ENCODE results near the gene MS4A12. TPM values are rescaled to one million over a fixed set of nuclear protein-coding genes. Genes with fewer than 3 reads are reported as not detected.
"Not testable (repeated sequence)": the region's sequence is repeated elsewhere in the genome, so short reads cannot be mapped to it uniquely, and the experiment has no call there.

Gene MS4A12
- total RNA-seq, 3 donors from 2014 or later: 3.9 TPM; not detected in 2

DNA sequence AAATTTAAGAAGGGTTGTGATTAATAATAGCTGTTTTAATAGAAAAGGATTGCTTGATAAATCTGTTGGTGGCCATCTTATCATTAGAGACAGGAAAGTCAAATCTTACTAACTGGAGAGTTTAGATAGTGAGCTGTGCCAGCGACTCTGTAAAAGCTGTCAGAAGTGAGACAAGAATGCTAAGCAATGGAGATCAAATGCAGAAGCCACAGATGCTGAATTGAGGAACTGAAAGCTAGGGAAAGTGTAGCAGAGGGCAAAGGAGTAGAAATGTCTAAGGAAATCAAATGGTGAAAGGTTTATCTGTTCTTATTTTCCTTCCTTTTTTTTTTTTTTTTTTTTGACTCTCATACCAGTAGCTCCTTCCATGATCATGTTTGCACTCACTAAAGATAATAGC is 36.4 kb downstream of the MS4A12 start:
- intact Hi-C loops (cut with DNase I; ENCODE audit: low total_unique reads): no loop called here
- H3K36me3 ChIP-seq: no peaks in the 10 kb centered on the region
- no peak overlapping the region for H3K4me3 ChIP-seq
- DNase-seq (ENCODE audit: low spot score in 2 of 2): no peak
- H3K27ac ChIP-seq: no peak overlapping the region
- no peaks in the 10 kb centered on the region for H3K9me3 ChIP-seq
- H3K27me3 ChIP-seq: no peaks in the 10 kb centered on the region
- no peaks in the 10 kb centered on the region for H3K4me1 ChIP-seq
- TF ChIP-seq, protein P1, sequence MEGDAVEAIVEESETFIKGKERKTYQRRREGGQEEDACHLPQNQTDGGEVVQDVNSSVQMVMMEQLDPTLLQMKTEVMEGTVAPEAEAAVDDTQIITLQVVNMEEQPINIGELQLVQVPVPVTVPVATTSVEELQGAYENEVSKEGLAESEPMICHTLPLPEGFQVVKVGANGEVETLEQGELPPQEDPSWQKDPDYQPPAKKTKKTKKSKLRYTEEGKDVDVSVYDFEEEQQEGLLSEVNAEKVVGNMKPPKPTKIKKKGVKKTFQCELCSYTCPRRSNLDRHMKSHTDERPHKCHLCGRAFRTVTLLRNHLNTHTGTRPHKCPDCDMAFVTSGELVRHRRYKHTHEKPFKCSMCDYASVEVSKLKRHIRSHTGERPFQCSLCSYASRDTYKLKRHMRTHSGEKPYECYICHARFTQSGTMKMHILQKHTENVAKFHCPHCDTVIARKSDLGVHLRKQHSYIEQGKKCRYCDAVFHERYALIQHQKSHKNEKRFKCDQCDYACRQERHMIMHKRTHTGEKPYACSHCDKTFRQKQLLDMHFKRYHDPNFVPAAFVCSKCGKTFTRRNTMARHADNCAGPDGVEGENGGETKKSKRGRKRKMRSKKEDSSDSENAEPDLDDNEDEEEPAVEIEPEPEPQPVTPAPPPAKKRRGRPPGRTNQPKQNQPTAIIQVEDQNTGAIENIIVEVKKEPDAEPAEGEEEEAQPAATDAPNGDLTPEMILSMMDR (IDR thresholded peaks at IDR 0.05): no peak
- TF ChIP-seq POLR2A (IDR thresholded peaks at IDR 0.05) (no peak), POLR2AphosphoS5 (IDR thresholded peaks at IDR 0.05) (no peak)

DNA sequence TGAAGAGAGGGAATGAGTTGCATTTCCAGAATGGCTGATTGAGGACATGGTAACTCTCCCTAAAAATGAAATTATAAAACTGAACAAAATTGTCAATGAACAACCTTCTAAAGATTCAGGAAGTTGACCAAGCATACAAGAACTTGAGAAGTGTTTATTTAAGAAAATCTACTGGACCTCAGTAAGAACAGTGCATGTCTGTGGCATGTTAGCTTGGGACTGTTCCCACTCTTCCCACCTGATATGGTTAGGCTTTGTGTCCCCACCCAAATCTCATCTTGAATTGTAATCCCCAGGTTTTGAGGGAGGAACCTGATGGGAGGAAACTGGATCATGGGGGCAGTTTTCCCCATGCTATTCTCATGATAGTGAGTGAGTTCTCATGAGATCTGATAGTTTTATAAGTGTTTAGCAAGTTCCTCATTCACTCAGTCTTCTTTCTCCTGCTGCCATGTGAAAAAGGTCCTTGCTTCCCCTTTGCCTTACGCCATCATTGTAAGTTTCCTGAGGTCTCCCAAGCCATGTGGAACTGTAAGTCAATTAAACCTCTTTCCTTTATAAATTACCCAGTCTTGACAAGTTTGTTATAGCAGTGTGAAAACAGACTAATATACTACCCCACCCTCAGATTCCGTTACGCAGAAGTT is 38.0 kb downstream of the MS4A12 start:
- intact Hi-C loops (cut with DNase I; ENCODE audit: low total_unique reads): no loop called here
- H3K9me3 ChIP-seq: no peaks in the 10 kb centered on the region
- H3K27ac ChIP-seq: no peak overlapping the region

DNA sequence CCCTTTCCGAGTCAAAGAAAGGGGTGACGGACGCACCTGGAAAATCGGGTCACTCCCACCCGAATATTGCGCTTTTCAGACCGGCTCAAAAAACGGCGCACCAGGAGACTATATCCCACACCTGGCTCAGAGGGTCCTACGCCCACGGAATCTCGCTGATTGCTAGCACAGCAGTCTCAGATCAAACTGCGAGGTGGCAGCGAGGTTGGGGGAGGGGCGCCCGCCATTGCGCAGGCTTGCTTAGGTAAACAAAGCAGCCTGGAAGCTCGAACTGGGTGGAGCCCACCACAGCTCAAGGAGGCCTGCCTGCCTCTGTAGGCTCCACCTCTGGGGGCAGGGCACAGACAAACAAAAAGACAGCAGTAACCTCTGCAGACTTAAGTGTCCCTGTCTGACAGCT is 39.8 kb downstream of the MS4A12 start:
- H3K27ac ChIP-seq; H3K4me1 ChIP-seq; H3K36me3 ChIP-seq; H3K9me3 ChIP-seq; H3K4me3 ChIP-seq; intact Hi-C loops (cut with DNase I; ENCODE audit: low total_unique reads); DNase-seq (ENCODE audit: low spot score in 2 of 2); H3K27me3 ChIP-seq: not testable (repeated sequence)

More for the DNA sequence above, 38.0 kb downstream of the MS4A12 start:
- TF ChIP-seq POLR2AphosphoS5 (IDR thresholded peaks at IDR 0.05) (no peak), POLR2A (IDR thresholded peaks at IDR 0.05) (no peak)
- TF ChIP-seq, protein P1 (IDR thresholded peaks at IDR 0.05): no peak
- Histone ChIP-seq H3K27me3 (no peaks in the 10 kb centered on the region), H3K4me3 (no peak overlapping the region), H3K36me3 (no peaks in the 10 kb centered on the region), H3K4me1 (no peaks in the 10 kb centered on the region)
- no peak for DNase-seq (ENCODE audit: low spot score in 2 of 2)

DNA sequence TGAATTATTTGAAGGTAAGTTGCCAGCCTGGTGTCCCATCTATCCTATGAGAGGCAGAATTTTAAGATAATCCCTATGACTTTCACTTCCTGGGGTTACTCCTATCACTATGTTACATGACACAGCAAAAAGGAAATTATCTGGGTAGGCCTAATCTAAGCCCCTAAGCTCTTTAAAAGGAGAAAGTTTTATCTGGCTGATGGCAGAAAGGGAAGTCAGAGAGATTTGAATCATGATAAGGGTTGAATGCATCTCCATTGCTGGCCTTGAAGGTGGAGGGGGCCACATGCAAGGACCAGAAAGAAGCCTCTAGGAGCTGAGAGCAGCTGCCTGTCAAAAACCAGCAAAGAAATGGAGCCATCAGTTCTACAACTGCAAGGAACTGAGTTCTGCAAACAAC is 46.0 kb downstream of the MS4A12 start:
- H3K9me3 ChIP-seq; H3K36me3 ChIP-seq; DNase-seq (ENCODE audit: low spot score in 2 of 2); intact Hi-C loops (cut with DNase I; ENCODE audit: low total_unique reads); H3K27ac ChIP-seq; H3K4me3 ChIP-seq; H3K27me3 ChIP-seq; H3K4me1 ChIP-seq: not testable (repeated sequence)

DNA sequence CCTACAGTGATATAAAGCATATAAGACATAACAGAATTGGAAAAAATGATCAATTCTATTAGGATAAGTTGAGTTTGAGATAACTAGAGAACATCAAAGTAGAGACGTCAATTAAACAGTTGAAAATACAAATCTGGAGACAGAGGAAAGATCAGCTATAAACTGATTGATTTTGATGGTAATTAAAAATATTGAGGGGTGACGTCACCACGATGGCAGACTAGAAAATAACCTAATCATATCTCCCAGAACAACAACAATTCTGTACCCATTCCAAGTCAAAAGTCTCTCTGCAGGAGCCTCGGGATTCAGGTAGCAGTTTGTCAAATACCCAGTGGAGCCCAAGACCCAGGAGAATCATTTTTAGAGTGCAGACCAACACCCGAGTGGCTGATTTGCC is 51.5 kb downstream of the MS4A12 start:
- no peak for DNase-seq (ENCODE audit: low spot score in 2 of 2)
- intact Hi-C loops (cut with DNase I; ENCODE audit: low total_unique reads): no loop called here
- TF ChIP-seq POLR2A (IDR thresholded peaks at IDR 0.05) (no peak), POLR2AphosphoS5 (IDR thresholded peaks at IDR 0.05) (no peak)
- TF ChIP-seq, protein P1 (IDR thresholded peaks at IDR 0.05): no peak

More for the DNA sequence above, 51.5 kb downstream of the MS4A12 start:
- H3K27ac ChIP-seq: no peak overlapping the region
- no peaks in the 10 kb centered on the region for H3K27me3 ChIP-seq
- no peaks in the 10 kb centered on the region for H3K36me3 ChIP-seq
- H3K9me3 ChIP-seq: no peaks in the 10 kb centered on the region
- H3K4me3 ChIP-seq: no peak overlapping the region
- no peaks in the 10 kb centered on the region for H3K4me1 ChIP-seq

Other genes starting within 250 kb of the MS4A12 start
- 10 to 100 TPM in 1 of 3 donors, 1 to 10 TPM in 1, under 1 TPM in 1; 0.66 to 14.9 (median 1.5) TPM for gene MS4A4E, start 249.6 kb upstream of the MS4A12 start, total RNA-seq
- 100 to 1,000 TPM in 1 of 3 donors, 10 to 100 TPM in 1, 1 to 10 TPM in 1; 9.8 to 174 (median 24.6) TPM for gene MS4A4A, start 212.1 kb upstream of the MS4A12 start, total RNA-seq
- gene MS4A6E, start 165.5 kb upstream of the MS4A12 start, total RNA-seq: 1 to 10 TPM in 1 of 3 donors, not detected in 2; 2.1 TPM
- gene MS4A7, start 114.2 kb upstream of the MS4A12 start, total RNA-seq: 100 to 1,000 TPM in 1 of 3 donors, 10 to 100 TPM in 2; 39.0 to 105 (median 45.4) TPM
- 1 to 10 TPM; 2.3 to 6.7 (median 2.5) TPM for gene MS4A14, start 96.3 kb upstream of the MS4A12 start, total RNA-seq
- gene MS4A5, start 63.2 kb upstream of the MS4A12 start, total RNA-seq: not detected
- gene MS4A1, start 36.9 kb upstream of the MS4A12 start, total RNA-seq: 1 to 10 TPM in 2 of 3 donors, not detected in 1; 1.5 to 1.6 TPM
- not detected for gene MS4A13, start 22.6 kb downstream of the MS4A12 start, total RNA-seq
- gene MS4A8, start 206.8 kb downstream of the MS4A12 start, total RNA-seq: under 1 TPM in 1 of 3 donors, not detected in 2; 0.66 TPM
- gene MS4A18, start 231.9 kb downstream of the MS4A12 start, total RNA-seq: not detected

Measured in breast epithelium (tissue), 4 donors.